DMS53 treated with DMSO at 0.1 percent for 48 hours (cell line): Measurements from ENCODE around the gene GABRD.

ENCODE experiments used
- DNase-seq: peaks from one replicate; lab custom pipeline; 2025; ENCODE audit not compliant: unreplicated experiment; lab: John Stamatoyannopoulos, UW

The GABRD gene

GRCh38 chr1:2016123-2016522 is 3.0 kb upstream of the GABRD start:
- no peak for DNase-seq

GRCh38 chr1:2018217-2019171 is 651 bp upstream of the GABRD start:
- DNase-seq, result no peak

GRCh38 chr1:2019571-2020309 is 595 bp downstream of the GABRD start:
- DNase-seq, result no peak

GRCh38 chr1:2020310-2020655 is 1.1 kb downstream of the GABRD start:
- DNase-seq, result no peak

GRCh38 chr1:2021550-2021949 is 2.4 kb downstream of the GABRD start:
- no peak for DNase-seq

GRCh38 chr1:2022063-2022770 is 3.1 kb downstream of the GABRD start:
- no peak for DNase-seq

GRCh38 chr1:2023187-2023586 is 4.0 kb downstream of the GABRD start:
- DNase-seq, result no peak

- DNase-seq, result no peak
These were observed 5.3 kb downstream of the GABRD start for GRCh38 chr1:2024451-2024850.

GRCh38 chr1:2024887-2025286 is 5.7 kb downstream of the GABRD start:
- DNase-seq, result no peak

GRCh38 chr1:2025491-2025981 is 6.4 kb downstream of the GABRD start:
- DNase-seq, result no peak

- no peak for DNase-seq
These were observed 8.9 kb downstream of the GABRD start for GRCh38 chr1:2027961-2028583.

GRCh38 chr1:2028870-2029560 is 9.9 kb downstream of the GABRD start:
- no peak for DNase-seq

- no peak for DNase-seq
These were observed 10.4 kb downstream of the GABRD start for GRCh38 chr1:2029561-2029960.

GRCh38 chr1:2030076-2030871 is 11.1 kb downstream of the GABRD start:
- no peak for DNase-seq

- DNase-seq, result no peak
These were observed 12.7 kb downstream of the GABRD start for GRCh38 chr1:2031546-2032540.

GRCh38 chr1:2032737-2033136 is 13.6 kb downstream of the GABRD start:
- DNase-seq, result no peak

- DNase-seq, result no peak
These were observed 14.0 kb downstream of the GABRD start for GRCh38 chr1:2033165-2033564.

GRCh38 chr1:2036287-2036686 is 17.1 kb downstream of the GABRD start:
- DNase-seq, result no peak
